IMR-90 (cell line): ENCODE data around the gene TMEM154. TPM values are rescaled to one million over a fixed set of nuclear protein-coding genes. Genes with fewer than 3 reads are reported as not detected.

Experiments
- ATAC-seq: fragments of 200-7000 bp; cut with Tn5 transposase; 2 replicates; pipeline ENCODE4 v1.9.1; 2020; ENCODE audit warnings: low read depth, mild to moderate bottlenecking, moderate library complexity
- BruUV-seq: library from RNA; stranded (reverse); fragments of 400-500 nt; replicated peaks from 2 replicates; lab custom pipeline; 2021; lab: Mats Ljungman, UMichigan
- CTCF ChIA-PET: fragments of 300-600 bp; formaldehyde crosslinking; extraction: SDS; loops from one replicate; lab custom pipeline; 2021; ENCODE audit warnings: antibody characterized with exemption; lab: Yijun Ruan, JAX
- POLR2A ChIA-PET: fragments of 300-600 bp; sonication (Branson Sonifier 250); formaldehyde crosslinking; loops from one replicate; lab custom pipeline; 2022; ENCODE audit warnings: antibody characterized with exemption; ENCODE audit not compliant: unreplicated experiment; lab: Charles Lee
- DNase-seq: peaks from one replicate; pipeline ENCODE4 v3.0.0; 2013
- H2AFZ ChIP-seq: replicated peaks from 2 replicates; pipeline ENCODE3; 2013; ENCODE audit warnings: low read length, mild to moderate bottlenecking; ENCODE audit not compliant: poor library complexity
- H2AK5ac ChIP-seq: 2 replicates; pipeline ENCODE4 v1.6.1; 2013; ENCODE audit warnings: low read depth, low read length, inconsistent platforms
- H2AK9ac ChIP-seq: replicated peaks from 2 replicates; pipeline ENCODE3; 2013; ENCODE audit warnings: mild to moderate bottlenecking, low read depth, low read length, moderate library complexity; ENCODE audit not compliant: poor library complexity
- H2BK120ac ChIP-seq: 2 replicates; pipeline ENCODE4 v1.6.1; 2013; ENCODE audit warnings: low read depth, low read length, inconsistent platforms
- H2BK15ac ChIP-seq: 3 replicates; pipeline ENCODE4 v1.6.1; 2013; ENCODE audit warnings: low read depth, low read length, inconsistent platforms
- H2BK20ac ChIP-seq: 2 replicates; pipeline ENCODE4 v1.6.1; 2013; ENCODE audit warnings: low read depth, mild to moderate bottlenecking, inconsistent platforms, low read length, moderate library complexity
- H2BK5ac ChIP-seq: 2 replicates; pipeline ENCODE4 v1.6.1; 2013; ENCODE audit warnings: mild to moderate bottlenecking, low read depth, low read length, inconsistent platforms; ENCODE audit not compliant: poor library complexity, severe bottlenecking
- H3K14ac ChIP-seq: replicated peaks from 2 replicates; pipeline ENCODE4 v1.6.1; 2013; ENCODE audit warnings: low read depth, low read length, inconsistent platforms
- H3K18ac ChIP-seq: 2 replicates; pipeline ENCODE4 v1.6.1; 2013; ENCODE audit warnings: low read depth, low read length, control low read depth
- H3K23ac ChIP-seq: 2 replicates; pipeline ENCODE4 v1.6.1; 2013; ENCODE audit warnings: low read depth, low read length, inconsistent platforms
- H3K27ac ChIP-seq: 2 replicates; pipeline ENCODE4 v1.5.1; 2013; ENCODE audit warnings: mild to moderate bottlenecking, control low read depth, low read length; ENCODE audit not compliant: insufficient read depth
- H3K27me3 ChIP-seq: 2 replicates; pipeline ENCODE4 v1.6.1; 2013; ENCODE audit warnings: low read length; ENCODE audit not compliant: control insufficient read depth, insufficient read depth
- H3K36me3 ChIP-seq: 2 replicates; pipeline ENCODE4 v1.6.1; 2013; ENCODE audit warnings: low read length, mixed read lengths; ENCODE audit not compliant: control insufficient read depth, insufficient read depth
- H3K4ac ChIP-seq: 2 replicates; pipeline ENCODE4 v1.6.1; 2013; ENCODE audit warnings: low read depth, low read length, inconsistent platforms
- H3K4me1 ChIP-seq: 2 replicates; pipeline ENCODE4 v1.6.1; 2013; ENCODE audit warnings: low read length, mixed read lengths; ENCODE audit not compliant: control insufficient read depth, insufficient read depth
- H3K4me2 ChIP-seq: 2 replicates; pipeline ENCODE4 v1.6.1; 2013; ENCODE audit warnings: low read depth, mild to moderate bottlenecking, control low read depth, low read length, moderate library complexity
- H3K4me3 ChIP-seq: 2 replicates; pipeline ENCODE4 v1.5.1; 2013; ENCODE audit warnings: low read depth, mild to moderate bottlenecking, control low read depth, low read length, moderate library complexity; ENCODE audit not compliant: insufficient read depth
- H3K56ac ChIP-seq: 2 replicates; pipeline ENCODE4 v1.6.1; 2013; ENCODE audit warnings: low read length, inconsistent platforms; ENCODE audit not compliant: insufficient read depth; ENCODE audit errors: extremely low read depth
- H3K79me1 ChIP-seq, 2 experiments: 2 replicates each; pipeline ENCODE4 v1.6.1; 2013; ENCODE audit warnings: low read length in 2 of 2, inconsistent platforms in 1 of 2, low read depth in 1 of 2
- H3K9ac ChIP-seq: 2 replicates; pipeline ENCODE4 v1.6.1; 2013; ENCODE audit warnings: low read depth, low read length, control low read depth
- H3K9me1 ChIP-seq: 2 replicates; pipeline ENCODE4 v1.6.1; 2013; ENCODE audit warnings: low read length, inconsistent platforms; ENCODE audit not compliant: insufficient read depth
- H3K9me3 ChIP-seq: 2 replicates; pipeline ENCODE4 v1.6.1; 2013; ENCODE audit warnings: low read length; ENCODE audit not compliant: control insufficient read depth, insufficient read depth
- H4K20me1 ChIP-seq: 2 replicates; pipeline ENCODE4 v1.6.1; 2013; ENCODE audit warnings: low read length, inconsistent platforms; ENCODE audit not compliant: insufficient read depth
- H4K5ac ChIP-seq: 2 replicates; pipeline ENCODE4 v1.6.1; 2013; ENCODE audit warnings: mild to moderate bottlenecking, low read depth, low read length, control low read depth
- H4K8ac ChIP-seq, 2 experiments: 2 replicates each; pipeline ENCODE4 v1.6.1; 2013; ENCODE audit warnings: low read depth in 2 of 2, low read length in 2 of 2, control low read depth in 1 of 2, inconsistent platforms in 1 of 2
- H4K91ac ChIP-seq: 2 replicates; pipeline ENCODE4 v1.6.1; 2013; ENCODE audit warnings: low read depth, low read length, inconsistent platforms; ENCODE audit not compliant: insufficient read depth
- FOS ChIP-seq: fragments of 150-350 bp; IDR thresholded peaks from 2 replicates; pipeline ENCODE4 v1.6.1; 2016; ENCODE audit warnings: low read depth, low read length
- MAFK ChIP-seq: IDR thresholded peaks from 2 replicates; pipeline ENCODE4 v1.6.1; 2012; ENCODE audit warnings: low read depth, low read length, improper control_type of control experiment
- WGBS, 2 experiments: methylation state at CpG; one replicate each; pipeline versions ENCODE4 v1.1.5 to v1.1.7; 2013; ENCODE audit warnings: missing lambda C conversion rate in 2 of 2; ENCODE audit not compliant: insufficient read length in 1 of 2; ENCODE audit errors: extremely low coverage in 2 of 2; 5-methylcytosine and 5-hydroxymethylcytosine counted together
- dilution Hi-C: fragments of 300-500 bp; cut with HindIII; formaldehyde crosslinking; loops from one replicate; pipeline ENCODE4 v1.14.3; 2018; ENCODE audit warnings: low sequenced_read_pairs; ENCODE audit not compliant: unreplicated experiment
- in situ Hi-C: fragments of 300-500 bp; cut with MboI; formaldehyde crosslinking; loops from 3 replicates; pipeline ENCODE4 v1.14.3; 2019; ENCODE audit warnings: low sequenced_read_pairs, inconsistent platforms, mixed read lengths
- intact Hi-C: fragments of 100-400 bp; cut with micrococcal nuclease; formaldehyde crosslinking; loops from 2 replicates; pipeline ENCODE4 v1.10.0; 2022
- polyA plus RNA-seq, 3 experiments: library from polyadenylated mRNA; depleted of rRNA; stranded (reverse); fragments of >200 nt; gene quantifications; 2 replicates each; pipeline ENCODE4 v1.2.3, GENCODE V29; 2012; ENCODE audit warnings: low replicate concordance in 1 of 3
- total RNA-seq: library from RNA; depleted of rRNA; stranded (reverse); fragments of >200 nt; gene quantifications from 2 replicates; pipeline ENCODE4 v1.2.3, GENCODE V29; 2012

TMEM154 gene
- total and polyA plus RNA-seq, 2 of the 4 experiments (the other 2 are of a cell fraction) = 0.12 to 0.18 TPM

DNA sequence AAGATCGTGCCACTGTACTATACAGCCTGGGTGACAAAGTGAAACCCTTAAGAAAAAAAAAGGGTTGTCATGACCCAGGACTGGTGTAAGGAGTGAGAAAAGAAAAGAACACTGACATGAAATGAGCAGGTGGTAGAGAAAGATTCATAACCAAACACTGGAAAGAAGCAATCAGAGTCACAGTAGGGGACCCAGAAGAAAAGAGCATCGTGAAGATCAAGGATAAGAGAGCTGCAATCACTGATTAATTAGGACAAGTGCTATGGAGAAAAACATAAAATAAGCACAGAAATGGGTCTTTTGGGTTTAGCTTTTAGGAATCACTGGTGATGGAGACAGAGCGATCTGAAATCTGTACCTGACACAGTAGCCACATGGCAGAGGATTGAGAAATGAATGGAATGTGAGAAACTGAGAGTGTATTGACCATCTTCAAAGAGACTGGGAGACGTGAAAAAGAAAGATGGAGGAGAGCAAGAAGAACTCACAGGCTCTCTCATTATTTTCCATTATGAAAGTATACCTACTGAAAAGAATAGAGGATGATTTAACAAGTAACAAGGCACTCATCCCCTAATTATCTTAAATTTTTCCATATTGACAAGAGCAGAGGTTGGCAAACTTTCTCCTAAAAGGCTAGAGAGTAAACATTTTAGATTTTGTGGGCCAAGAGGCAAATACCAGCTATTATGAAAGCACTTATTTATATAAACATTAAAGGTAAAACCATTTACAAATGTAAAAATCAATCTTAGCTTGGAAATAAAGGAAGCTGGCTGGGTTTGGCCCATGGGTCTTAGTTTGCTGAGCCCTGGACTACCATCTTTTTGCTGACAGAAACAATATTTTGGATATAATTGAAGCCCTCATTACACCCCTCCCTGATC lies 7.3 kb downstream of the TMEM154 start:
- H2AFZ ChIP-seq = no peak overlapping the region
- DNase-seq (no peak), ATAC-seq (no peak)
- H2BK20ac ChIP-seq = no peak overlapping the region
- no peak overlapping the region for H2BK120ac ChIP-seq
- H3K56ac ChIP-seq = no peak overlapping the region
- ChIA-PET POLR2A (no interaction called here), CTCF (no interaction called here)
- in situ Hi-C loops = no loop called here
- peaks cover 4% of the 10 kb centered on the region for H3K27me3 ChIP-seq
- no peaks in the 10 kb centered on the region for H3K9me3 ChIP-seq
- intact Hi-C loops = no loop called here
- no peak overlapping the region for H3K27ac ChIP-seq
- no peak overlapping the region for H2BK5ac ChIP-seq
- H3K79me1 ChIP-seq = no peaks in the 10 kb centered on the region
- H3K9me1 ChIP-seq = no peaks in the 10 kb centered on the region
- H3K14ac ChIP-seq = no peak overlapping the region
- TF ChIP-seq MAFK (peak; percentile 33; the same call in 1 of the 2 replicates), FOS (no peak)
- H4K5ac ChIP-seq = no peak overlapping the region
- H3K4me2 ChIP-seq = no peak overlapping the region
- H2AK9ac ChIP-seq = no peak overlapping the region
- no peak overlapping the region for H4K8ac ChIP-seq
- H3K18ac ChIP-seq = no peak overlapping the region
- dilution Hi-C loops = no loop called here
- no peak overlapping the region for H2AK5ac ChIP-seq
- no peak overlapping the region for H3K9ac ChIP-seq
- BruUV-seq = no TSS peak
- H3K23ac ChIP-seq = no peak overlapping the region
- no peak overlapping the region for H3K4me3 ChIP-seq
- WGBS, 2 experiments = no CpG with 5 or more reads among the region's 4 CpGs
- no peak overlapping the region for H2BK15ac ChIP-seq
- no peaks in the 10 kb centered on the region for H3K36me3 ChIP-seq
- H3K4me1 ChIP-seq = no peaks in the 10 kb centered on the region
- no peak overlapping the region for H3K4ac ChIP-seq
- H4K20me1 ChIP-seq = no peaks in the 10 kb centered on the region
- no peak overlapping the region for H4K91ac ChIP-seq
